RPMI7951 (cell line): ENCODE results near the gene COPE. TPM values are rescaled to one million over a fixed set of nuclear protein-coding genes. Genes with fewer than 3 reads are reported as not detected.

Experiments used
- DNase-seq: peaks from one replicate; pipeline ENCODE4 v3.0.0-alpha.2; 2012; ENCODE audit warnings: low read depth
- total RNA-seq: library from RNA; depleted of rRNA; stranded (reverse); fragments of >200 nt; shearing (Covaris generic); gene quantifications from 2 replicates; pipeline ENCODE4 v1.2.3, GENCODE V29; 2014; rRNA removed

COPE gene
- 324 and 407 TPM in 2 replicates for total RNA-seq

DNA sequence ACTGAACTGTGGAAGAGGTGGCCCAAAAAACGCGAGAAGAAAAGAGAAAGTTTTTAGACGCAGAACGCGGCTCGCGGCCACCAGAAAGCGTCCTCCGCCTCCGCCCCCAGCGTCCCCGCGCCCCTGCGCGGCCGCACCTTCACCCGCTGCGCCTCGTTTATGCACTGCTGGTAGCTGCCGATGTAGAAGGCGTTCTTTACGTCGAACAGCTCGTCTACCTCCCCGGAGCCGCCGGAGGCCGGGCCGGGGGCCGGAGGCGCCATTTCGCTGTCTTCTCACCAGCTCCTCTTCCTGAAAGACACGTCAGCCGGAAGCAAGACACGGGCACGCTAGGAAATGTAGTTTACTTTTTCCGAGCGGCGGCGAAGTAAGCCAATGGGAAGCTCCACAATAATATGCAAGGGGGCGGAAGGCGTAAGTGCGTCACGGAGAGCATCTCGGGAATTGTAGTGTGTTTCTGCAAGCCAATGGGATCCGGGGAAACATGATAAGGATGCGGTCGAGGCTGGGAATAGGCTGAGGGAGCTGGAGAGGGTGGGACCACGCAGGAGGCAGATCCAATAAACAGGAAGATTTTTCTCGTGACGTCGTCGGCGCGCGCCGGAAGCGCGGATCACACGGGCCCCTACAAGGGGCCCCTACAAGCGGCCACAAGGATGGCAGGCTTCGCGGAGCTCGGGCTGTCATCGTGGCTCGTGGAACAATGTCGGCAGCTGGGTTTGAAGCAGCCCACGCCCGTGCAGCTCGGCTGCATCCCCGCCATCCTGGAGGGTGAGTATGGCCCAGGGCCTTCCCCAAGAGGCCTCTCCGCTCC is at the start of gene COPE, which contains the start of gene DDX49:
Gene COPE (minus strand): TSS at position 302 of the 814 bp plus-strand sequence. CDS start 39 bp downstream, at position 263.
Gene DDX49 (plus strand): TSS at position 630 of the 814 bp plus-strand sequence. CDS start 27 bp downstream, at position 657.
- peak; percentile 100 for DNase-seq

DNA sequence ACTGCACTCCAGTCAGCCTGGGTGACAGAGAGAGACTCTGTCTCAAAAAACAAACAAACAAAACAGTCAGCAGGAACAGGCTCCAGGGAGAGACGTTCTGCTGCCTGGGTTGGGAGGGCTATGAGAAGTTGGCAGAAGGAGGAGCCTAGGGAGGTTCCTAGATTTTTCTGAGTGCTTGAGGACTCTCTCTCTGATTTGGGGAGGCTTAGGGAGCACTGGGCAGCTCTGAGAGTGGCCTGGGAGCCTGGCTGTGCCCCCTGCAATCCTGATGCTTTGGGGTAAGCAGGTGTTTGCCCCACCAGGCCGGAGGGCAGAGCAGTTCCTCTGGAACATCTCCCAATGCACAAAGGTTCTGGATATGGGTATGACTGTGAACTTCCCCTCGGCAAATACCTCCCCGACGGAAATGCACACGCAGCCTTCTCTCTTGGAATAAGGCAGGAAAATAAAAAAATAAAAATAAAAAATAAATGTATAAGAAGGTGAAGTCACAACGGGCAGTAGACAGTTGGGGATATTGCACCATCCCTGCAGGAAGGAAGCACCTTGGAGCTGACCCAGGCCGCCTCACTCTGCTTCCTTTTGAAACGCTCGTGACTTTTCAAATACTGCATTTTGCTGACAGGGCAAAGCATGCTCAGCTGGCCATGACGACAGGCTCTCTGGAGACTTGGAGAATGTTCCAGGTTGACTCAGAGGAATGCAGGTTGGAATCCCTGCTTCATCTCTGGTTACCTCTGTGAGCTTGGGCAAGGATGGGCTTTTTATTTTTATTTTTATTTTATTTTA is 48.4 kb upstream of the COPE start:
- peak; percentile 59 for DNase-seq

DNA sequence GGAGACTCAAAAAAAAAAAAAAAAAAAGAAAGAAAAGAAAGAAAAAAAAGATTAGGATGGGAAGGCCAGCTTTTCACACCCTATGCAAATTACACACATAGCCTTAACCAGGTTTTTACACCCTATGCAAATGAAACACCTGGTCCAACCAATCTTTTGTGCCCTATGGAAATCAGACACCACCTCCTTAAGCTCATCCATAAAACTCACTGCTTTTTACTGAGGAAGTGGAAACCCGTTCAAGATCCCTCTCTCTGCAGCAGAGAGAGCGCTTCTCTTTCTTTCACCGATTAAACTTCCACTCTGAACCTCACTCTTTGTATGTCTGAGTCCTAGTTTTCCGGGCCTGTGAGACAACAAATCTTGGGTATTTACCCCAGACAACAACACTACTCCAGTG is 47.1 kb upstream of the COPE start:
- DNase-seq, result no peak

DNA sequence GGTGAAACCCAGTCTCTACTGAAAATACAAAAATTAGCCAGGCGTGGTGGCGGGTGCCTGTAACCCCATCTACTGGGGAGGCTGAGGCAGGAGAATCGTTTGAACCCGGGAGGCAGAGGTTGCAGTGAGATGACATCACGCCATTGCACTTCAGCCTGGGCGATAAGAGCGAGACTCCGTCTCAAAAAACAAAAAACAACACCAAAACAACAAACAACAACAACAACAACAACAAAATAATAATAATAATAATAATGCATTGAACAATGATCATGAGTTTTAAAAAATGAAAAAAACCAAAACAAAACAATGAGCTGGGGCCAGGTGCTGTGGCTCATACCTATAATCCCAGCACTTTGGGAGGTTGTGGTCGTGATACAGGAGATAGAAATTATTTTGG is 44.9 kb upstream of the COPE start:
- no peak for DNase-seq

DNA sequence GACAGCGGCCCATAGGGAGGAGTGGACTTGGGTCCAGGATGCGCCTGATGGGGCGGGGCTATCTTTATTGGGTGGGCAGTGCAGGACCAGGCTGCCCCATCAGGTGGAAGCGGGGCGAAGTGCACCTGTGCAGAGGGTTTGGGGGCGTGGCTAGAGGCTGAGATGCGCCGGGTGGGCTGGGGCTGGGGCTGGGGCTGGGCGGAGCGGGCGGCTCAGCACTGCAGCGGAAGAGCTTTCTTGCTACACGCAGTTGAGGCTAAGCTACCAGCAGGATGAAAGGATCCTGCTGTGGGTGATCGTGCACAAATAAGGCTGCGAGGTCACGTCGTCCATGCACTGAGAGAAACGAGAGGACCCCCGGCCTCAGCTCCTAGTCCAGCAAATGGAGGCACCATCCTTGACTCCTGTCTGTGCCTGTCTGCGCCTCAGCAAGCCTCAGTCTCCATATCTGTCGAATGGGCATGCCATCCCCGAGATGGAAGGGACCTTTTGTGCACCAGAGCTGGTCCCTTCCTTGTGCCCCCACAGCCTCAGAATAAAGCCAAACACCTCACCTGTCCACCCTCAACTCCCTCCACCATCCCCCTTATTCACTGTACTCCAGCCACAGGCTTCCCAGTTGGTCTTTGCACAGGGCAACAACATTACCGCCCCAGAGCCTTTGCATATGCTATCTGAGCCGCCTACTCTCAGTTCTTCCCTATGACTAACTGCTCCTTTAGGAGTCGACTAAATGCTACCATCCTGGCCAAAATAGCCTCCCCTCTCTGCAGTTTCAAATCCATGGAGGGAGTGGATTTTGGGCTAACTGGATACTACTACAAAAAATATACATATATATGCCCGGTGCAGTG is 42.8 kb upstream of the COPE start:
- DNase-seq, result no peak

DNA sequence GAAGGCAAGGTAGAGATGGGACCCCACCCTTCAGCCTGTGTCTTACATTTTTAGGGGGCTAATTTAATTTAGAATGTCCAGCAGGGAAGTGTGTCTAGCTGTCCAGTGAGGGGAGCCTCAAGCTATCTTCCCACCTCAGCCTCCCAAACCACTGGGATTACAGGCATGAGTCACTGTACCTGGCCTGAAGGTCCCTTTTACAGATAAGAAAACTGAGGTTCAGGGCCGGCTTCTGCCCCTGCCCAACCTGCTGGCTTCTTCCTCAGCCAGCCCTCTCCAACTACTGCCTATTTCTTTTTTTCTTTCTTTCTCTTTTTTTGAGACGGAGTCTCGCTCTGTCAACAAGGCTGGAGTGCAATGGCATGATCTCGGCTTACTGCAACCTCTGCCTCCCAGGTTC is 41.2 kb upstream of the COPE start:
- DNase-seq, result no peak

DNA sequence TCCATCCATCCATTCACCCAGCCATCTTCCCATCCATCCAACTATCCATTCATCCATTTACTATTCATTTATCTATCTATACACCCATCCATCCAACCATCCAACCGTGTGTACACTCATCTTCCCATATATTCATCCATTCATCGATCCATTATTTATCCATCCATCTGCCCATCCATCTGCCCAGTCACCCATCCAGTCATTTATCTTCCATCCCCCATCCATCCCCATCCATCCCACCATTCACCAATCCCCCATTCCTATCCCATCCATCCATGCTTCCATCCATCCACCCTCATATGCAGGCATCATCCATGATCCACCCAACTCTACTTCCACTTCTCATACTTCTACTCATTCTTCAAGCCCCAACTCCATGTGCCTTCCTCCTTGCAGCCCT is 35.9 kb upstream of the COPE start:
- DNase-seq, result no peak

DNA sequence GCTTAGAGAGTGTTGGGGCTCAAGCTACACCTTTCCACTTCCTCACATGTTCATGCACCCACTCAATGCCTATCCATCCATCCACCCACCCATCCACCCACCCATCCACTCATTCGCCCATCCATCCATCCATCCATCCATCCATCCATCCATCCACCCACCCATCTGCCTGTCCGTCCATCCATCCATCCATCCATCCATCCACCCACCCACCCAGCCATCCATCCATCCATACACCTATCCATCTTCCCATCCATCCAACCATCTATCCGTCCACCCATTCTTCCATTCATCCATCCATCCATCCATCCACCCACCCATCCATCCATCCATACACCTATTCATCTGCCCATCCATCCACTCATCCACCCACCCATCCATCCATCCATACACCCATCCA is 34.9 kb upstream of the COPE start:
- DNase-seq, result no peak

DNA sequence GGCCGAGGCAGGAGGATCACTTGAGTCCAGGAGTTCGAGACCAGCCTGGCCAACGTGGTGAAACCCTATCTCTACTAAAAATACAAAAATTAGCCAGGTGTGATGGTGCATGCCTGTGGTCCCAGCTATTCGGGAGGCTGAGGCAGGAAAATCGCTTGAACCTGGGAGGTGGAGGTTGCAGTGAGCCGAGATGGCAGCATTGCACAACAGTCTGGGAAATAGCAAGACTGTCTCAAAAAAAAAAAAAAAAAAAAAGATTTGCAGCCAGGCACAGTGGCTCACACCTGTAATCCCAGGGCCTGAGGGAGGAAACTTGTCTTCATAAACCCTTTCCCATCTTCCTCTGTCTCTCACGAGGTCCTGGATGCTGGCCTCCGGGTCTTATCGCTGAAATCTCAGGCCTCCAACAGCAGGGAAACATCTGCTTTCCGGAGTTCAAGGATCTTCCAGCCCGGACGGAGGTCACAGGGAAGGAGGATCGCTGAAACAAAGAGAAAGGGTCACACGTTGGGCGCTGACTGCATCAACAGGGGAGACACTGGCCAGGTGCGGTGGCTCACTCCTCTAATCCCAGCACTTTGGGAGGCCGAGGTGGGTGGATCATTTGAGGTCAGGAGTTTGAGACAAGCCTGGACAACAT is 33.3 kb upstream of the COPE start:
- peak; percentile 28 for DNase-seq

DNA sequence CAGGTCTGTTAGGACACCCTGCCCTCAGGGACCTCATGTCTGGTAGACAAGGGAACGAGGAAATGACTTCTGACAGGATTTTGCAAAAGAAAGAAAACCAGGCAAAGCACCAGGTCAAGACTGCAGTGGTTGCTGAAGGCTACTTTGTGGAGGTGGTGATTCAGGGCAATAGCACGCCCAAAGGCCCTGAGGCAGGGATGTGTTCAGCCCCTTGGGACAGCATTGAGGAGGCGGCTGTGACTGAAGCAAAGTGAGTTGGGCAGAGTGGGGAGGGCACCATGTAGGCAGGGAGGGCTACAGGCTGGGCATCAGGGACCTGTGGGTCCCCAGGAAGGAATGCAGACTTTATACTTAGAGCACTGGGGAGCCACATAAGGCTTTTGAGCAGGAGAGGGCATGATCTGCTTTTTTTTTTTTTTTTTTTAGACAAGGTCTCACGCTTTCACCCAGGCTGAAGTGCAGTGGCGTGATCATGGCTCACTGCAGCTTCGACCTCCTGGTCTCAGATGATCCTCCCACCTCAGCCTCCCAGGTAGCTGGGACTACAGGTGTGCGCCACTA is 32.6 kb upstream of the COPE start:
- DNase-seq, result peak; percentile 79

DNA sequence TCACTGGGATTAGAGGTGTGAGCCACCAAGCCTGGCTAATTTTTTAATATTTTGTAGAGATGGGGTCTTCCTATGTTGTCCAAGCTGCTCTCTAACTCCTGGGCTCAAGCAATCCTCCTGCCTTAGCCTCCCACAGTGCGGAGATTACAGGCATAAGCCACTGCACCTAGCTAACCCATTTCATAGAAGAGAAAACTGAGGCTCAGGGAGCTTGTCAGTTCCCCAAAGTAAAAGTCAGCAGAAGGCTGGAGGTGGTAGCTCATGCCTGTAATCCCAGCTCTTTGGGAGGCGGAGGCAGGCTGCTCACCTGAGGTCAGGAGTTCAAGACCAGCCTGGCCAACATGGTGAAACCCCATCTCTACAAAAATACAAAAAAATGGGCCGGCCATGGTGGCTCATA is 30.7 kb upstream of the COPE start:
- DNase-seq, result no peak

DNA sequence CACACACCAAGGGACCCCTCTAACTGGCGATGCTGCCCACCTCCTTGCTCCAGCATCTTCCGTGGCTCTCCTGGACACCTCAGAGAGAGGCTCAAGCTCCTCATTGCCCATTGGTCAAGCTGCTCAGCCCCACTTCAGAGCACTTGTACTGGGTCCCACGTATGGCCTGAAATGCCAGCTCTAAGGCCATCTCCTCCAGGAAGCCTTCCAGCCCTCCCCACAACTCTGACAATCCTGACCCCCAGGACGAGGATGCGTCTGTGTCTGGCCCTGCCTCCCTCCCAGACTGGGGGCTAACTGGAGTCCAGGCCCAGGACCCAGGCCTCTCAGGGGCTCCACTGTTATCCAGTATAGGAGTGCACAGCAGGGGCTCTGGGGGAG is 29.8 kb upstream of the COPE start:
- DNase-seq, result no peak

DNA sequence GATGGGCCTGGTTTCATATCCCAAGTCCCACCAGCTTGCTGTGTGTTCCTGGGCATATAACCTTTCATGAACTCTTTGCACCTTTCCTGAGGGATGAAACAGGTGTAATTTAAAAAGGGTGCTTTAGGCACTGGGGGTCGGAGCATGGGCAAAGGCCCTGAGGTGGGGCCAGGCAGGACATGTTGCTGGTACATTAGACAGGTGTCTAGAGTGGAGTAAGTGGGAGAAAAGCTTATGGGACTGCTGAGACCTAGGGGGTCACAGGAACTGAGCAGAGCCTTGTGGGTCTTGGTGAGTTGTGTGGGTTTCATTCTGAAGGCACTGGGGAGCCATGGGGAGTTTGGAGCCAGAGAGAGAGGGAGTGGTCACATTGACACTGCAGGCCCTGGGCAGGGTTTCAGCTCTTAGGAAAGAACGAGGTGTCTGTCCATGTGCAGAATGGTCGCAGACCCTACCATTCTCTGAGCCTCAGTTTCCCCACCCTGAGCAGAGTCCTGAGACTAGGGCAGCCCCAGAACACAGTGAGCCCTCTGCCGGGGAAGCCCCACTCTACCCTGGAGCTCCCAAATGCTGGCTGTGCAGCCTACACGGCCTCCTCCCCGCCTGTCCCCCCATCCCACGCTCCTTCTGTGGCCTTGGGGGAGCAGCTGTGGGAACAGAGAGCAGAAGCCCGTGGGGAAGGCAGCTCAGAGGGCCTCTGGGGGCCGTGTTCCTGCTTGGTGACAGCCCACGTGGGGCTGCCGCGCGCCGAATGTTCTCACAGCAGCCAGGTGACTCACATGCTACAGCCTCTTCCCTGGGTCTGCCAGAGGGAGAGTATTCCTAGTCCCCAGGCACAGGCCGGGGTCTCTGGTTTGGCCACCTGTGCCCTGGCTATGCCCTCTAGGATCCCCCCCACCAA is 29.1 kb upstream of the COPE start:
- no peak for DNase-seq

DNA sequence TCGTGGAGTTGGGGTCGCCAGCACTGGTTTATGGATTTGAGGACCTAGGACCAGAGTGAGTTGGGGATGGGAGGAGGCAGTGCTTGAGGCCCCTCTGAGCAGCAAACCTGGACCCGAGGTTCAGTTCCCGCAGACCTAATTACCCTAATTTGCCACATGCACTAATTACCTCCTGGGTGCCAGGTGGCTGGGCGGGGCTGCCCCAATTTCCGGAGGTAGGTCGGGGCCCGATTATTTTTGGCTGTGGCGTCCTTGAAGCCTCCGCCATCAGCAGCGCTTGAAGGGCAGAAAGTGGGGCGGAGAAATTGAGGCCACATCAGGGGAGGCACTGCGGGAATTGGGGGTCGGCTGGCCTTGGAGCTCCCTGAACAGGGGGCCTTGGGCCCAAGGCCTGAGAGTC is 27.7 kb upstream of the COPE start:
- no peak for DNase-seq

DNA sequence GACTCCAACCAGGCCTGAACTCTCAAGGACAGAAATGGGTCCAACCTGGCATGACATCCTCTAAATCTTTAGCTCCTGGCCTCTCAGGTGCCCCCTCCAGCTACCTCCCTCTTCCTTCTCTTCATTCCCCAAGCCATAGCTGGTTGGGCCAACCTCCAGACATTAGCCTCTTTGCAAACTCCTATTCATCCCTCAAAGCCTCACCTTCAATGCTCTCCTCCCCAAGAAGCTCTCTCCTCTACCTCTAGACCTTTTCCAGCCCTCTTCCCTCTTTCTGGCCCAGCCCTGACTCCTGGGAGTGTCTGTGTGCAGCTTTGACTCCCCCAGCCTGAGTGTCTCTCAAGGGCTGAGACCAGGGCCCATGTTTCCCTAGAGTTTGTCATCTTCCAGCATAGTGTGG is 27.1 kb upstream of the COPE start:
- DNase-seq, result no peak

DNA sequence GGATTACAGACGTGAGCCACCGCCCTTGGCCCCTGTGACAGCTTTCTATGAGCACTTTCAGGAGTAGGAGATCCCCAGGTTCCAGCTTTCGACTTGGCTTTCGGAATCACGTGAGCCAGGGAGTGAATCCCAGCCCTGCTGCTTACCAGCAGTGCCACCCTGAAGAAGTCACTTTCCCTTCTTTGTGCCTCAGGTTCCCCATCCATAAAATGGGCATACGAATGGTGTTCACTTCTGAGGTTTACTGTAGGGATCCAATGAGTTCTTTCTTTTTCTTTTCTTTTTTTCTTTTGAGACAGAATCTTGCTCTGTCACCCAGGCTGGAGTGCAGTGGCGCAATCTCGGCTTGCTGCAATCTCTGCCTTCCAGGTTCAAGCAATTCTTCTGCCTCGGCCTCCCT is 26.1 kb upstream of the COPE start:
- no peak for DNase-seq

DNA sequence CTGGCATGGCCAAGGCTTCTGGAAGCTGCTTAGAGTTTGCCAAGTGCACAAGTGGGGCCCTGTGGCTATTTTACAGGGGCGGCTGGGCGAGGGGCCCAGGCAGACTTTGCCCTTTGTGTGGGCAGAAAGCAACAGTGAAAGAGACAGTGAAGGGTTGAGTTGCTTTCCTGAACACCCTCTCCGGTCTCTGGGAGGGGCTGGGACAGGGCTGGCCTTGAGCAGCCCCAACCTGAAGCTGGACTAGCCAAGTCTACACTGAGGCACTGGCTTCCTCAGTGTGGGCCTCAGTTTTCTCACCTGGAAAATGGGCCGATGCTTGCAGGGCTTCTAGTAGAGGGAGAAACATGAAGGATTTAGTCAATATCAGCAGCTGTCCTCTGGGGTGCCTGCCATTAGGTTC is 24.3 kb upstream of the COPE start:
- no peak for DNase-seq

DNA sequence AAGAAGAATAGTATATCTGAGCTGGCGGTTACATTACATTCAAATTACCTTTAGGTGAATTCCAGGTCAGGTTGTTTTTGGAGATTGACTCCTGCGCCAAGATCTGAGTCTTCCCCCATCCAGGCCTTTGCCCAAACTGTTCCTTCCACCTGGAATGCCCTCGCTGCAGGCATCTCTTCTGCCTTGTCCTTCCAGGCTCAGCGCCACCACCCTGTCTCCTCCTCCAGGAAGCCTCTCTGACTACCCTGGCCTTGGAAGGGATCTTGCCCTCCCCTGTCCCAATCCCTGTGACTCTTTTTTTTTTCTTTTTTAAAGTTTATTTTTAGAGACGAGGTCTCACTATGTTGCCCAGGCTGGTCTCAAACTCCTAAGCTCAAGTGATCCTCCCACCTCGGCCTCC is 23.5 kb upstream of the COPE start:
- no peak for DNase-seq

DNA sequence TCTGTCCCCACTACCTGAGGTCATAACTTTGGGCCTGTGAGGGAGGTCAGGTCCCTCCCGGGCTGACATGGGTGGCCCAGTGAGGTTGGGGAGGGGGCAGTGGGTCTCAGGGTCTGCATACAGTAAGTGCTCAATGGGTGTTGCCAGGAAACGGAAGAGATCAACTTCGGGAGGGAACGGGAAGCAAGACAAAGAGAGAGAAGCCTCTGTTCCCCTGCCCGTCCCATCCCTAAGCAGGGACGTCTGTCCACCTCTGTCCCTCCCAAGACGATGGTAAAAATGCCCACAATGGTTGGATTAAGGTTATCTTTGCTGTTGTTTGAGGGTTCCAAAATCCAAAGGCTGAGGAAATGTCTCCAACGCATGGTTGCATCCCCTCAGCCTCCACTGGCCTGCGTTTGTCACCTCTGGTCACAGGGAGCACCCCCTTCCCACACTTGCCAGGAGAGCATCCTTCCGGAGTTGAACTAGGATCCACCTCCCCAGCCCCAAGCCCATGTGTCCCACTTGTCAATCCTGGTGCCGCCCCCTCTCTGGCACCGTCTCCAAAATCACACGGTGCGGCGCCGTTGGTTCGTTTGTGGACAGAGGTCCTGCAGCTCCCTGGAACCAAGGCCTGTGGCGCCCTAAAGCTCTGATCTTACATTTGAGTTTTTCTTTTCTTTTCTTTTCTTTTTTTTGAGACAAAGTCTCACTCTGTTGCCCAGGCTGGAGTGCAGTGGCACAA is 22.6 kb upstream of the COPE start:
- no peak for DNase-seq
